Calu3 (cell line): Measurements from ENCODE around the gene PAX5. TPM values are rescaled to one million over a fixed set of nuclear protein-coding genes. Genes with fewer than 3 reads are reported as not detected.

Experiments
- BruUV-seq: library from RNA; stranded (reverse); fragments of 400-500 nt; replicated peaks from 2 replicates; lab custom pipeline; 2021; lab: Mats Ljungman, UMichigan
- CTCF ChIA-PET: fragments of 300-600 bp; sonication (Branson Sonifier 250); formaldehyde crosslinking; loops from one replicate; lab custom pipeline; 2022; ENCODE audit warnings: antibody characterized with exemption; lab: Charles Lee
- DNase-seq: peaks from one replicate; pipeline ENCODE4 v3.0.0; 2022
- H3K27ac Mint-ChIP-seq: one replicate; pipeline ENCODE4 v1.8.0; 2022; ENCODE audit warnings: mixed read lengths; ENCODE audit not compliant: unreplicated experiment
- H3K27me3 Mint-ChIP-seq: one replicate; pipeline ENCODE4 v1.8.0; 2022; ENCODE audit warnings: mixed read lengths; ENCODE audit not compliant: unreplicated experiment
- H3K36me3 Mint-ChIP-seq: one replicate; pipeline ENCODE4 v1.8.0; 2022; ENCODE audit warnings: mild to moderate bottlenecking, moderate library complexity, mixed read lengths; ENCODE audit not compliant: insufficient read depth, unreplicated experiment
- H3K4me1 Mint-ChIP-seq: one replicate; pipeline ENCODE4 v1.8.0; 2022; ENCODE audit warnings: mild to moderate bottlenecking, low read depth, mixed read lengths; ENCODE audit not compliant: unreplicated experiment
- H3K4me3 Mint-ChIP-seq: one replicate; pipeline ENCODE4 v1.8.0; 2022; ENCODE audit warnings: mild to moderate bottlenecking, low read depth, moderate library complexity, mixed read lengths; ENCODE audit not compliant: unreplicated experiment
- H3K9me3 Mint-ChIP-seq: one replicate; pipeline ENCODE4 v1.8.0; 2022; ENCODE audit warnings: low read depth, mixed read lengths; ENCODE audit not compliant: unreplicated experiment
- CTCF ChIP-seq: fragments of 200-600 bp; IDR thresholded peaks from one replicate; pipeline ENCODE4 v1.8.0; 2022; ENCODE audit warnings: antibody characterized with exemption; ENCODE audit not compliant: unreplicated experiment
- intact Hi-C: fragments of 100-400 bp; cut with micrococcal nuclease; formaldehyde crosslinking; loops from one replicate; pipeline ENCODE4 v1.10.0; 2022; ENCODE audit not compliant: unreplicated experiment
- total RNA-seq: library from RNA; stranded (reverse); gene quantifications from 2 replicates; pipeline ENCODE4 v1.2.3, GENCODE V29; 2022

Gene PAX5
- total RNA-seq, 1 experiment from 2014 or later, result not detected

- H3K36me3 Mint-ChIP-seq, result no peaks in the 10 kb centered on the region
- no peak for DNase-seq
- H3K4me1 Mint-ChIP-seq, result no peaks in the 10 kb centered on the region
- H3K4me3 Mint-ChIP-seq, result no peak overlapping the region
- H3K27ac Mint-ChIP-seq, result no peak overlapping the region
- intact Hi-C loops, result no loop called here
- no peaks in the 10 kb centered on the region for H3K9me3 Mint-ChIP-seq
- H3K27me3 Mint-ChIP-seq, result peaks cover 19% of the 10 kb centered on the region
- no peak for TF ChIP-seq CTCF
- no TSS peak for BruUV-seq
- CTCF ChIA-PET, result no interaction called here
Measured at GRCh38 chr9:36834736-36835135, 199.3 kb downstream of the PAX5 start.

- intact Hi-C loops, result no loop called here
- TF ChIP-seq CTCF, result no peak
- CTCF ChIA-PET, result no interaction called here
- Mint-ChIP-seq H3K27me3 (peaks cover 21% of the 10 kb centered on the region), H3K36me3 (no peaks in the 10 kb centered on the region), H3K9me3 (no peaks in the 10 kb centered on the region), H3K27ac (no peak overlapping the region), H3K4me1 (no peaks in the 10 kb centered on the region), H3K4me3 (no peak overlapping the region)
- no peak for DNase-seq
- no TSS peak for BruUV-seq
Measured at GRCh38 chr9:36833954-36834353, 200.1 kb downstream of the PAX5 start.

- Mint-ChIP-seq H3K36me3 (no peaks in the 10 kb centered on the region), H3K4me1 (no peaks in the 10 kb centered on the region), H3K4me3 (no peak overlapping the region), H3K27me3 (peaks cover 23% of the 10 kb centered on the region), H3K27ac (no peak overlapping the region), H3K9me3 (no peaks in the 10 kb centered on the region)
- intact Hi-C loops, result no loop called here
- no TSS peak for BruUV-seq
- DNase-seq, result no peak
- TF ChIP-seq CTCF, result no peak
- CTCF ChIA-PET, result no interaction called here
Measured at GRCh38 chr9:36832164-36832795, 201.8 kb downstream of the PAX5 start.

GRCh38 chr9:36831381-36832161 lies 202.5 kb downstream of the PAX5 start:
- no peak overlapping the region for H3K27ac Mint-ChIP-seq
- intact Hi-C loops, result no loop called here
- no TSS peak for BruUV-seq
- no peak for TF ChIP-seq CTCF
- H3K9me3 Mint-ChIP-seq, result no peaks in the 10 kb centered on the region
- no peaks in the 10 kb centered on the region for H3K4me1 Mint-ChIP-seq
- H3K4me3 Mint-ChIP-seq, result no peak overlapping the region
- peaks cover 29% of the 10 kb centered on the region for H3K27me3 Mint-ChIP-seq
- CTCF ChIA-PET, result no interaction called here
- no peaks in the 10 kb centered on the region for H3K36me3 Mint-ChIP-seq
- DNase-seq, result no peak
